Bronchial epithelial cell (primary cell): Measurements from ENCODE around the gene PCDHGA6. TPM values are rescaled to one million over a fixed set of nuclear protein-coding genes. Genes with fewer than 3 reads are reported as not detected.
"Not testable (repeated sequence)": the region's sequence is repeated elsewhere in the genome, so short reads cannot be mapped to it uniquely, and the experiment has no call there.

Experiments used
- DNase-seq: peaks from one replicate; pipeline ENCODE4 v3.0.0-alpha.2; 2010; ENCODE audit warnings: low read depth
- FAIRE-seq: peaks from 2 replicates; lab custom pipeline; 2011; peaks lifted over from hg19 to GRCh38; lab: Jason Lieb, UNC
- H3K27me3 ChIP-seq: 2 replicates; pipeline ENCODE4 v1.5.1; 2011; ENCODE audit warnings: low read length; ENCODE audit not compliant: control insufficient read depth, insufficient read depth
- H3K36me3 ChIP-seq: 2 replicates; pipeline ENCODE4 v1.5.1; 2011; ENCODE audit warnings: low read length; ENCODE audit not compliant: control insufficient read depth, insufficient read depth
- H3K4me3 ChIP-seq: 2 replicates; pipeline ENCODE4 v1.5.1; 2011; ENCODE audit warnings: mild to moderate bottlenecking, low read depth, low read length, control low read depth
- total RNA-seq: library from RNA; depleted of rRNA; stranded (reverse); fragments of >200 nt; gene quantifications from 2 replicates; pipeline ENCODE4 v1.2.1, GENCODE V29; 2014
- TF ChIP-seq, protein P1 (sequence below): IDR thresholded peaks from 2 replicates; pipeline ENCODE4 v1.5.1; 2011; ENCODE audit warnings: mild to moderate bottlenecking, moderate library complexity, low read length, control low read depth, inconsistent platforms; ENCODE audit not compliant: insufficient read depth, severe bottlenecking

The PCDHGA6 gene
- total RNA-seq, 1 donor from 2014 or later, result under 0.01 TPM

DNA sequence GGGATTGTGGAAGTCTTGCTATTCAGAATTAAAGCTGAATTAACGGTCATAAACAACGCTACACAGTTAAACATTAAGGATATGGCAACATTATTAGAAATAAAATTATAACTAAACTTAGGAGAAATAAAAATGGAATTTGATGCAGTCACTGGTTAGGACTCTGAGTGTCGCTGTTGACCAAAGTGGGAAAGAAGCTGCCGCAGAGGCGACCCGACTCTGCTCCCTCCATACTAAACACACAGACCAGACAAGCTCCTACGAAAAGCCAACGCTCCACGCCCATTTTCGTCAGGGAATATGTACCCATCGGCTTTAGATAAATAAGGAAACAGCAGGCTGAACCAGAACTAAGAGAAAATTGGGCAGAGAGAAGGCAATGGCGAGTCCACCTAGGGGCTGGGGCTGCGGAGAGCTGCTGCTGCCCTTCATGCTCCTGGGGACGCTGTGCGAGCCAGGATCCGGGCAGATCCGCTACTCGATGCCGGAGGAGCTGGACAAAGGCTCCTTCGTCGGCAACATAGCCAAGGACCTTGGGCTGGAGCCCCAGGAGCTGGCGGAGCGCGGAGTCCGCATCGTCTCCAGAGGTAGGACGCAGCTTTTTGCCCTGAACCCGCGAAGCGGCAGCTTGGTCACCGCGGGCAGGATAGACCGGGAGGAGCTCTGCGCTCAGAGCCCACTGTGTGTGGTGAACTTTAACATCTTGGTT lies 9.6 kb upstream of the PCDHGA6 start, which contains the start of gene PCDHGA5:
PCDHGA5 (plus strand) TSS at position 211 of the 709 bp plus-strand sequence; CDS start at position 380, 169 bp downstream.
- no peaks in the 10 kb centered on the region for H3K36me3 ChIP-seq
- H3K4me3 ChIP-seq, result no peak within 1 kb of the TSS
- FAIRE-seq (no peak), DNase-seq (no peak)
- TF ChIP-seq, protein P1, sequence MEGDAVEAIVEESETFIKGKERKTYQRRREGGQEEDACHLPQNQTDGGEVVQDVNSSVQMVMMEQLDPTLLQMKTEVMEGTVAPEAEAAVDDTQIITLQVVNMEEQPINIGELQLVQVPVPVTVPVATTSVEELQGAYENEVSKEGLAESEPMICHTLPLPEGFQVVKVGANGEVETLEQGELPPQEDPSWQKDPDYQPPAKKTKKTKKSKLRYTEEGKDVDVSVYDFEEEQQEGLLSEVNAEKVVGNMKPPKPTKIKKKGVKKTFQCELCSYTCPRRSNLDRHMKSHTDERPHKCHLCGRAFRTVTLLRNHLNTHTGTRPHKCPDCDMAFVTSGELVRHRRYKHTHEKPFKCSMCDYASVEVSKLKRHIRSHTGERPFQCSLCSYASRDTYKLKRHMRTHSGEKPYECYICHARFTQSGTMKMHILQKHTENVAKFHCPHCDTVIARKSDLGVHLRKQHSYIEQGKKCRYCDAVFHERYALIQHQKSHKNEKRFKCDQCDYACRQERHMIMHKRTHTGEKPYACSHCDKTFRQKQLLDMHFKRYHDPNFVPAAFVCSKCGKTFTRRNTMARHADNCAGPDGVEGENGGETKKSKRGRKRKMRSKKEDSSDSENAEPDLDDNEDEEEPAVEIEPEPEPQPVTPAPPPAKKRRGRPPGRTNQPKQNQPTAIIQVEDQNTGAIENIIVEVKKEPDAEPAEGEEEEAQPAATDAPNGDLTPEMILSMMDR, result no peak
- peaks cover 25% of the 10 kb centered on the region for H3K27me3 ChIP-seq

DNA sequence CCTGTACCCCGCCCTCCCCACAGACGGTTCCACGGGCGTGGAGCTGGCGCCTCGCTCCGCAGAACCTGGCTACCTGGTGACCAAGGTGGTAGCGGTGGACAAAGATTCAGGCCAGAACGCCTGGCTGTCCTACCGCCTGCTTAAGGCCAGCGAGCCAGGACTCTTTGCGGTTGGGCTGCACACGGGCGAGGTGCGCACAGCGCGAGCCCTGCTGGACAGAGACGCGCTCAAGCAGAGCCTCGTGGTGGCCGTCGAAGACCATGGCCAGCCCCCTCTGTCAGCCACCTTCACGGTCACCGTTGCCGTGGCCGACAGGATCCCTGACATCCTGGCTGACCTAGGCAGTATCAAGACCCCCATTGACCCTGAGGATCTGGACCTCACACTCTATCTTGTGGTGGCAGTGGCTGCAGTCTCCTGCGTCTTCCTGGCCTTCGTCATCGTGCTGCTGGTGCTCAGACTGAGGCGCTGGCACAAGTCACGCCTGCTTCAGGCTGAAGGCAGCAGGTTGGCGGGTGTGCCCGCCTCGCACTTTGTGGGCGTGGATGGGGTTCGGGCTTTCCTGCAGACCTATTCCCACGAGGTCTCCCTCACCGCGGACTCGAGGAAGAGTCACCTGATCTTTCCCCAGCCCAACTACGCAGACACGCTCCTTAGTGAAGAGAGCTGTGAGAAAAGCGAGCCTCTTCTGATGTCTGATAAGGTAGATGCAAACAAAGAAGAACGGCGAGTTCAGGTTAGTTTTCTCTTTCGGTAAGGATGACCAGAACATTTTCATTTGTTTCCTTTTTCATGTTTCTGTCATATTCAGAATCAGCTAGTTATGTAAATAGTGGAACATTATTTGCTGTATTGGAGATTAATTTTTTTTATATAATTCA lies 7.4 kb upstream of the PCDHGA6 start:
- TF ChIP-seq, protein P1, result no peak
- no peak for FAIRE-seq
- Histone ChIP-seq H3K27me3 (peaks cover 24% of the 10 kb centered on the region), H3K4me3 (no peak overlapping the region), H3K36me3 (no peaks in the 10 kb centered on the region)
- DNase-seq, result no peak

DNA sequence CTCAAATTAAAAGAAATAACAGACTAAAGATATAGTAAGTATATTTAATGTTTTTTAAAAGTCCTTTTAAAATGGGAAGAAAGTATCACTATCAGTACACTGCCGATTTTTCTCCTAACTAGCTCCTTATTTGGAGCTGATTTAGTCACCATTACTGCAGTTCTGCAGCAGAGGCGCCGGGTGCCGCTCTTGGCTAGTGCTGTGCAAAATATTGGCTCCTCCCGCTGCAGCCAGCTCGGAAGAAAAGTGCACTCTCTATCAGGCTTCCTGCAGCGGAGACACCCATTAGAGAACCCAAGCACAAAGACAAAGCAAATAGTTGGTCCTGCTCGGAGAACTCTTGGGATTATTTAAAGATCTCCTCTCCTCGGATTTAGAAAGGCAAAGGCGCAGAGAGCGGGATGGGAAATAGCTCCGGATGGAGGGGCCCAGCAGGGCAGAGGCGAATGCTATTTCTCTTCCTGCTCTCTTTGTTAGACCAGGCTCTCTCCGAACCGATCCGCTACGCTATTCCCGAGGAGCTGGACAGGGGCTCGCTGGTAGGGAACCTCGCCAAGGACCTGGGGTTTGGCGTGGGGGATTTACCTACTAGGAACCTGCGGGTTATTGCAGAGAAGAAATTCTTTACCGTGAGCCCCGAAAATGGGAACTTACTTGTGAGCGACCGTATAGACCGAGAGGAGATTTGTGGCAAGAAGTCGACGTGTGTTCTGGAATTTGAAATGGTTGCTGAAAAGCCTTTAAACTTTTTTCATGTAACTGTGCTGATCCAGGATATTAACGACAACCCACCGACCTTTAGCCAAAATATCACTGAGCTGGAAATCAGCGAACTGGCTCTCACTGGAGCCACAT lies 3.5 kb upstream of the PCDHGA6 start, which contains the start of gene PCDHGB3:
PCDHGB3 (plus strand) TSS at position 249 of the 855 bp plus-strand sequence; CDS start at position 402, 153 bp downstream.
- FAIRE-seq (peak; percentile 18), DNase-seq (peak; percentile 29)
- H3K4me3 ChIP-seq, result peak within 1 kb of the TSS; percentile 19
- TF ChIP-seq, protein P1, result peak; percentile 31
- H3K36me3 ChIP-seq, result no peaks in the 10 kb centered on the region
- peaks cover 20% of the 10 kb centered on the region for H3K27me3 ChIP-seq

DNA sequence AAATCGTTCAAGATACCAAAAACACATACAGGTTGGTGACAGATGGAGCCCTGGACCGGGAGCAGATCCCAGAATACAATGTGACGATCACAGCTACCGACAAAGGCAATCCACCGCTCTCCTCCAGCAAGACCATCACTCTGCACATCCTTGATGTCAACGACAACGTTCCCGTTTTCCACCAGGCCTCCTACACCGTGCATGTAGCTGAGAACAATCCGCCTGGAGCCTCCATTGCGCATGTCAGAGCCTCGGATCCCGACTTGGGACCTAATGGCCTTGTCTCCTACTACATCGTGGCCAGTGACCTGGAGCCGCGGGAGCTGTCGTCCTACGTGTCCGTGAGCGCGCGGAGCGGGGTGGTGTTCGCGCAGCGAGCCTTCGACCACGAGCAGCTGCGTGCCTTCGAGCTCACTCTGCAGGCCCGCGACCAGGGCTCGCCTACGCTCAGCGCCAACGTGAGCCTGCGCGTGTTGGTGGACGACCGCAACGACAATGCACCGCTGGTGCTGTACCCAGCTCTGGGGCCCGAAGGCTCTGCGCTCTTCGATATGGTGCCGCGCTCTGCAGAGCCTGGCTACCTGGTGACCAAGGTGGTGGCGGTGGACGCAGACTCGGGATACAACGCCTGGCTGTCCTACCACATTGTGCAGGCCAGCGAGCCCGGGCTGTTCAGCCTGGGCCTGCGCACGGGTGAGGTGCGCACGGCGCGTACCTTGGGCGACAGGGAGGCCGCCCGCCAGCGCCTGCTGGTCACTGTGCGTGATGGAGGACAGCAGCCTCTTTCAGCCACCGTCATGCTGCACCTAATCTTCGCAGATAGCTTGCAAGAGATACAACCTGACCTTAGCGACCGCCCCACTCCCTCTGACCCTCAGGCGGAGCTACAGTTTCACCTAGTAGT lies 1.9 kb upstream of the PCDHGA6 start:
- no peak for DNase-seq
- FAIRE-seq, result no peak
- no peak overlapping the region for H3K4me3 ChIP-seq
- TF ChIP-seq, protein P1, result no peak
- H3K27me3 ChIP-seq, result peaks cover 9% of the 10 kb centered on the region
- no peaks in the 10 kb centered on the region for H3K36me3 ChIP-seq

DNA sequence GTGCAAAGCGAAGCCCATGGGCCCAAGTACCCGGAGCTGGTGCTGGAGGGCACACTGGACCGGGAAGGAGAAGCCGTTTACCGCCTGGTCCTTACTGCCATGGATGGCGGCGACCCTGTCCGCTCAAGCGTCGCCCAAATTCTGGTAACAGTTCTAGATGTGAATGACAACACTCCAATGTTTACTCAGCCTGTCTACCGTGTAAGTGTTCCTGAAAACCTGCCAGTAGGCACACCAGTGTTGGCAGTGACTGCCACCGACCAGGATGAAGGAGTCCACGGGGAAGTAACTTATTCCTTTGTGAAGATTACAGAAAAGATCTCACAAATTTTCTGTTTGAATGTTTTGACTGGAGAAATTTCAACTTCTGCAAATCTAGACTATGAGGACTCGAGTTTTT lies 936 bp downstream of the PCDHGA6 start:
- FAIRE-seq (peak; percentile 55), DNase-seq (no peak)
- no peak overlapping the region for H3K4me3 ChIP-seq

DNA sequence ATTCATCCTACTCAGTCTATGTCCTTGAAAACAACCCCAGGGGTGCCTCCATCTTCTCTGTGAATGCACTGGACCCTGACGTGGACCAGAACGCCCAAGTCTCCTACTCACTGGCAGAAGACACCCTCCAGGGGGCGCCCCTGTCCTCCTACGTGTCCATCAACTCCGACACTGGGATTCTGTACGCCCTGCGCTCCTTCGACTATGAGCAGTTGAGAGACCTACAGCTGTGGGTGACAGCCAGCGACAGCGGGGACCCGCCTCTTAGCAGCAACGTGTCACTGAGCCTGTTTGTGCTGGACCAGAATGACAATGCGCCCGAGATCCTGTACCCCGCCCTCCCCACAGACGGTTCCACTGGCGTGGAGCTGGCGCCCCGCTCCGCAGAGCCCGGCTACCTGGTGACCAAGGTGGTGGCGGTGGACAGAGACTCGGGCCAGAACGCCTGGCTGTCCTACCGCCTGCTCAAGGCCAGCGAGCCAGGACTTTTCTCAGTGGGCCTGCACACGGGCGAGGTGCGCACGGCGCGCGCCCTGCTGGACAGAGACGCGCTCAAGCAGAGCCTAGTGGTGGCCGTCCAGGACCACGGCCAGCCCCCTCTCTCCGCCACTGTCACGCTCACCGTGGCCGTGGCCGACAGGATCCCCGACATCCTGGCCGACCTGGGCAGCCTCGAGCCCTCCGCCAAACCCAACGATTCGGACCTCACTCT lies 1.9 kb downstream of the PCDHGA6 start:
- DNase-seq, FAIRE-seq, H3K36me3 ChIP-seq, H3K27me3 ChIP-seq, H3K4me3 ChIP-seq: not testable (repeated sequence)

More for the DNA sequence above, 936 bp downstream of the PCDHGA6 start:
- Histone ChIP-seq H3K27me3 (peaks cover 9% of the 10 kb centered on the region), H3K36me3 (no peaks in the 10 kb centered on the region)
- TF ChIP-seq, protein P1, result no peak
